Activated naive CD8-positive, alpha-beta T cell treated with anti-CD3 and anti-CD28 coated beads for 36 hours (primary cell): ENCODE measurements around the gene ECEL1. TPM values are rescaled to one million over a fixed set of nuclear protein-coding genes. Genes with fewer than 3 reads are reported as not detected.
A peak's percentile ranks its signal among the peaks of the same experiment; 100 is the strongest.

Experiments
- DNase-seq: peaks from one replicate; pipeline ENCODE4 v3.0.0; 2021
- H3K27ac Mint-ChIP-seq: one replicate; pipeline ENCODE4 v1.8.0; 2022; ENCODE audit warnings: mild to moderate bottlenecking, moderate library complexity, mixed read lengths
- H3K27me3 Mint-ChIP-seq: one replicate; pipeline ENCODE4 v1.8.0; 2022; ENCODE audit warnings: mild to moderate bottlenecking, mixed read lengths
- H3K36me3 Mint-ChIP-seq: one replicate; pipeline ENCODE4 v1.8.0; 2021; ENCODE audit warnings: mild to moderate bottlenecking, mixed read lengths
- H3K4me1 Mint-ChIP-seq: one replicate; pipeline ENCODE4 v1.8.0; 2021; ENCODE audit warnings: mixed read lengths
- H3K4me3 Mint-ChIP-seq: one replicate; pipeline ENCODE4 v1.8.0; 2022; ENCODE audit warnings: mild to moderate bottlenecking, moderate library complexity, mixed read lengths
- H3K9me3 Mint-ChIP-seq: one replicate; pipeline ENCODE4 v1.8.0; 2022; ENCODE audit warnings: mixed read lengths
- total RNA-seq, 2 experiments: library from RNA; stranded (reverse); gene quantifications; one replicate each; pipeline ENCODE4 v1.2.3, GENCODE V29; 2021

The ECEL1 gene
- total RNA-seq, 2 experiments from 2014 or later: 0.12 to 0.14 TPM

DNA sequence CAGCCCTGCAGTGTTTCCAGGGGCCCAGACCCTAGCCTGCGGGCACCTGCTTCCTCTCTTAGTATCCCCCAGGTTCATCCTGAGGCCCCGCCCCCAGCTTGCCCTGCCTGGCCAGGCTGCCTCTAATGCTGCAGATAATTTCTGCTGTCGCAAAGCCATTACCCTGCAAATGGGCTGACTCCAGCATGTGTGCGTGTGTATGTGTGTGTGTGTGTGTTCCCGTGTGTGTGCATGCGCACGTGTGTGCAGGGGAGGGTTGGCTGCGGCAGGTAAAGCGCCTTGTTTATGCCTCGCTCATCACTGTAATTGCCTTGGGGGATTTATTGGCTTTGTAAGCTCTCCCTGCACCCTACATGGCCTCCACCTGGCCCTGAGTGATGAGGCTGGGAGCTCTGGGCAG is 25.0 kb upstream of the ECEL1 start:
- Mint-ChIP-seq H3K27me3 (no peaks in the 10 kb centered on the region), H3K9me3 (no peaks in the 10 kb centered on the region), H3K36me3 (no peaks in the 10 kb centered on the region), H3K27ac (no peak overlapping the region), H3K4me1 (no peaks in the 10 kb centered on the region), H3K4me3 (no peak overlapping the region)
- no peak for DNase-seq

GRCh38 chr2:232511336-232511890 is 23.8 kb upstream of the ECEL1 start:
- H3K27ac Mint-ChIP-seq: no peak overlapping the region

DNA sequence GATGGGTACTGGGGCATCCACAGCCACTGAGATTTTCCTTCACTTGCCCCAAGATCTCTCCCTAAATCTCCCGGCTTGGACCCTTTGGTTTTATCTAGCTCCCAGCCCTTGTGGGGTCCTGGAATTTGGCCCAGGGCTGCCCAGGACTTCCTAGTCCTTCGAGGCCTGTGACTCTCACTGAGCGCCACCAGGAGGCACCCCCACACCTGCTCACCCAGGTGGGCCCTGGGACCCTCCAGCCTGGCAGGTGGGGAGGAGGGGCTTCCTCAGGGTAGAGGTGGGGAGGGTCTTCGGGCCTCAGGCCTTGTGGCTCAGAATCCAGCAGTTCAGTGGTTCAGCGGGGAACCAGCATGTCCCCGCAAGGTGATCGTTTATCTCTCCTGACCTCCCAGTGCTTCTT is 20.6 kb upstream of the ECEL1 start:
- DNase-seq: no peak
- Mint-ChIP-seq H3K4me3 (no peak overlapping the region), H3K27ac (no peak overlapping the region), H3K36me3 (no peaks in the 10 kb centered on the region), H3K4me1 (peaks cover 3% of the 10 kb centered on the region), H3K9me3 (no peaks in the 10 kb centered on the region), H3K27me3 (peaks cover 24% of the 10 kb centered on the region)

More at GRCh38 chr2:232511336-232511890, 23.8 kb upstream of the ECEL1 start:
- H3K27me3 Mint-ChIP-seq: no peaks in the 10 kb centered on the region
- no peaks in the 10 kb centered on the region for H3K9me3 Mint-ChIP-seq
- no peaks in the 10 kb centered on the region for H3K4me1 Mint-ChIP-seq
- H3K36me3 Mint-ChIP-seq: no peaks in the 10 kb centered on the region
- H3K4me3 Mint-ChIP-seq: no peak overlapping the region
- no peak for DNase-seq

GRCh38 chr2:232506709-232507108 is 19.1 kb upstream of the ECEL1 start:
- Mint-ChIP-seq H3K36me3 (no peaks in the 10 kb centered on the region), H3K4me1 (peaks cover 7% of the 10 kb centered on the region), H3K27me3 (peaks cover 37% of the 10 kb centered on the region), H3K27ac (no peak overlapping the region), H3K9me3 (no peaks in the 10 kb centered on the region), H3K4me3 (no peak overlapping the region)
- no peak for DNase-seq

- H3K27ac Mint-ChIP-seq: no peak overlapping the region
- no peaks in the 10 kb centered on the region for H3K36me3 Mint-ChIP-seq
- peaks cover 7% of the 10 kb centered on the region for H3K4me1 Mint-ChIP-seq
- peaks cover 41% of the 10 kb centered on the region for H3K27me3 Mint-ChIP-seq
- no peak overlapping the region for H3K4me3 Mint-ChIP-seq
- DNase-seq: no peak
- H3K9me3 Mint-ChIP-seq: no peaks in the 10 kb centered on the region
These were observed 18.2 kb upstream of the ECEL1 start for GRCh38 chr2:232505856-232506255.

GRCh38 chr2:232504438-232504837 is 16.8 kb upstream of the ECEL1 start:
- H3K27ac Mint-ChIP-seq: no peak overlapping the region
- peaks cover 49% of the 10 kb centered on the region for H3K27me3 Mint-ChIP-seq
- H3K36me3 Mint-ChIP-seq: no peaks in the 10 kb centered on the region
- peaks cover 7% of the 10 kb centered on the region for H3K4me1 Mint-ChIP-seq
- no peak for DNase-seq
- no peaks in the 10 kb centered on the region for H3K9me3 Mint-ChIP-seq
- H3K4me3 Mint-ChIP-seq: no peak overlapping the region

DNA sequence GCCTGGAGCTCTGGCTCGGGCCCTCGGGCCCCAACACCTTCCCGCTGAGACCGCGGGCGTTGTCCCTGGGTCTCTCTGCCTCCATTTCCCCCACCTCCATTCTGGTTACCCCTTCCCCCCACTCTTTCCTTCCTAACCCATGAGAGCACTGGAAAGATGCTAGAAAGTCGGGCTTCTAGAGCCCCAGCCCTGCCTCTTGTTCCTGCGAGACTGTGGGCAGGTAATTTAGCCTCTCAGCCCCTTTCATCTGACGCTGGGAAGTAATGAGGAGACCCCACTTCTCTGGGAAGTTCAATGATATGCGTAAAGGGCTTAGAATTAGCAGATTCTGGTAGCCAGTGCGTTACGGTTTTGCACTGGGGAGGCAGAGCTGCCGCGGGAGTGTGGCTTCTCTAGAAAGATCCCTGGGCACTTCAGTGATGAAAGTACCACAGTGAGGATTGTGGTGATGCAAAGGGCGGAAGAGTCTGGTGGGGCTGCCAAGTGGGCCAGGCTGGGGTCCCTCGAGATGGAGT is 16.2 kb upstream of the ECEL1 start:
- Mint-ChIP-seq H3K9me3 (no peaks in the 10 kb centered on the region), H3K4me3 (peak overlapping the region; percentile 22), H3K27me3 (peaks cover 49% of the 10 kb centered on the region), H3K36me3 (no peaks in the 10 kb centered on the region), H3K4me1 (peaks cover 7% of the 10 kb centered on the region), H3K27ac (no peak overlapping the region)
- DNase-seq: no peak

DNA sequence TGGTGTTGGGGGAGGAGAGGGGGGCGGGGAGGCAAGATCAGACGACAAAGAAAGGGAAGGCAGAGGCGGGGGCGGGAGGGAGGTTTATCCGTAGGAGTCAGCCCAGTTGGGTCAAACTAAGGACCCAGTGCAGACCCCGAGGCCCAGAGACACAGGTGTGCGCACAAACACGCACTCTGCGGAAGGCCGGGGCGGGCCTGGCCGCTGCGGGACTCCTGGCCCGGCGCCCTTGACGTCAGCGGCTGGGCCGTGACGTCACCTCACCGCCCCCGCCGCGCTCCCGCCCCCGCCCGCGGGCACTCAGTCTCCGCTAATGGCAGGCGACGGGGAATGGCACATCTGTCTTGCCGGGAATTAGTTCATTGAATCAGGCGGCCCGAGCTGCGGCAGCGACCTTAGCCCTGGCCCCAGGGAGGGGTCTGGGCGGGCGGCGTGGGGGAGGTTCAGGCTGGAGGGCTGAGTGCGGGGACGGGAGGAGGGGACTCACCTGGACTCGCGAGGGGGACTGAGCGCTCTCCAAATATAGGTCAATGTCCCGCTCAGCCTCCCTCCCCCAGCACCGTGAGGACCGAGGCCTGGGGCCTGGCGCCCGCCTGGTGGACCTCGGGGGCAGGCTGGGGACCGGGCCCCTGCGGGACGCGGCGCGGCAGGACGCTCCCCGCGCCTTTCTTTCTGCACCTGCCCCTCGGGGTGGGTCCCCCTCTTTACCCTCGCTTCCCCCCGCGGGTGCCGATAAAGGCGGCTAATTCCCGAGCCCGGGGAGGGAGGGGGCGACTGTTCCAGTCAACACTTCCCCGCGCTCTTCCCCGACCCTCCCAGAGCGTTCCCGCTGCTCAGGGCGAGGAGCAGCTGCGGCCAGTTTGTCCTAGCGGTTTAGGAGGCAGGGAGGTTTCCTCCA is 15.5 kb upstream of the ECEL1 start:
- peak overlapping the region; percentile 30 for H3K4me3 Mint-ChIP-seq

DNA sequence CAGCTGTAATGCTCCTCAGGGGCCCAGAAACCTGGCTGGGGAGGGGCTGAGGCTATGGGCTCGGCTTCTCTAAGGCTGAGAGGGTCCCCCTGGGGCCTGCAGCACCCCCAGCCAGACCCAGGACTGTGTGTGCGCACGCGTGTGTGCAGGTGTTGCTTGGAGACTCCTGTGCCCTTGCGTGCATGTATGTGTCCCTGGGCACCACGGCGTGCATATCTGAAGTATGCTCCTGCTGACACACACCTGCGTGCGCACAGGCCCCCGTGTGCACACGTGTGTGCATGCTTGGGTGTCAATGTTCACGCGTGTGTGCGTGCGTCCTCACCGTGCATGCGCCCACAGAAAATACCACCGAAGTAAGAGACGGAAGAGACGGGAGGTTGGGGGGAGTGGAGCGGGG is 14.9 kb upstream of the ECEL1 start:
- no peaks in the 10 kb centered on the region for H3K36me3 Mint-ChIP-seq
- peak overlapping the region; percentile 81 for H3K27ac Mint-ChIP-seq
- no peak for DNase-seq
- peaks cover 49% of the 10 kb centered on the region for H3K27me3 Mint-ChIP-seq
- H3K4me1 Mint-ChIP-seq: peaks cover 7% of the 10 kb centered on the region
- H3K9me3 Mint-ChIP-seq: no peaks in the 10 kb centered on the region
- H3K4me3 Mint-ChIP-seq: peak overlapping the region; percentile 81

More for the DNA sequence above, 15.5 kb upstream of the ECEL1 start:
- Mint-ChIP-seq H3K27me3 (peaks cover 49% of the 10 kb centered on the region), H3K4me1 (peaks cover 7% of the 10 kb centered on the region), H3K36me3 (no peaks in the 10 kb centered on the region), H3K27ac (no peak overlapping the region), H3K9me3 (no peaks in the 10 kb centered on the region)
- DNase-seq: peak; percentile 64

- H3K4me3 Mint-ChIP-seq: no peak overlapping the region
- no peaks in the 10 kb centered on the region for H3K36me3 Mint-ChIP-seq
- no peak for DNase-seq
- no peak overlapping the region for H3K27ac Mint-ChIP-seq
- H3K9me3 Mint-ChIP-seq: no peaks in the 10 kb centered on the region
- peaks cover 7% of the 10 kb centered on the region for H3K4me1 Mint-ChIP-seq
- peaks cover 49% of the 10 kb centered on the region for H3K27me3 Mint-ChIP-seq
These were observed 14.3 kb upstream of the ECEL1 start for GRCh38 chr2:232501794-232502390.

GRCh38 chr2:232501331-232501771 is 13.7 kb upstream of the ECEL1 start:
- H3K4me3 Mint-ChIP-seq: no peak overlapping the region
- peaks cover 7% of the 10 kb centered on the region for H3K4me1 Mint-ChIP-seq
- no peak overlapping the region for H3K27ac Mint-ChIP-seq
- no peak for DNase-seq
- H3K27me3 Mint-ChIP-seq: peaks cover 49% of the 10 kb centered on the region
- no peaks in the 10 kb centered on the region for H3K36me3 Mint-ChIP-seq
- H3K9me3 Mint-ChIP-seq: no peaks in the 10 kb centered on the region

DNA sequence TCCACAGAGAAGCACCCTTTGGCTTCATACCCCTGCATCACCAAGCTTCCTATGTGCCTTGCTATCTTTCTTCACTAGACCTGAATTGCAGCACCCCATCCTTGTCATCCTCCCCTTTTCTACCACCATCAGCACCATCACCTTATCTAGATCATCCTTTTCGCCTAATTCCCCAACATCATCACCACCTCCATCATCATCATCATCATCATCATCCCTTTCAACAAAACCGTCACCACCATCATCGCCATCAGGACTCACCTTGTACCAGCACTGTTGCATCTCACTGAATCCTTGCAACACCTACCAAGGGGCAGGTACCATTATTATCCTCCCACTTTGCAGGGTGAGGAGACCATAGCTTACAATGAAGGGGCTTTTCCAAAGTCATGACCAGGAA is 10.8 kb upstream of the ECEL1 start:
- no peak overlapping the region for H3K4me3 Mint-ChIP-seq
- DNase-seq: no peak
- peaks cover 4% of the 10 kb centered on the region for H3K4me1 Mint-ChIP-seq
- peaks cover 25% of the 10 kb centered on the region for H3K27me3 Mint-ChIP-seq
- no peak overlapping the region for H3K27ac Mint-ChIP-seq
- no peaks in the 10 kb centered on the region for H3K36me3 Mint-ChIP-seq
- no peaks in the 10 kb centered on the region for H3K9me3 Mint-ChIP-seq

DNA sequence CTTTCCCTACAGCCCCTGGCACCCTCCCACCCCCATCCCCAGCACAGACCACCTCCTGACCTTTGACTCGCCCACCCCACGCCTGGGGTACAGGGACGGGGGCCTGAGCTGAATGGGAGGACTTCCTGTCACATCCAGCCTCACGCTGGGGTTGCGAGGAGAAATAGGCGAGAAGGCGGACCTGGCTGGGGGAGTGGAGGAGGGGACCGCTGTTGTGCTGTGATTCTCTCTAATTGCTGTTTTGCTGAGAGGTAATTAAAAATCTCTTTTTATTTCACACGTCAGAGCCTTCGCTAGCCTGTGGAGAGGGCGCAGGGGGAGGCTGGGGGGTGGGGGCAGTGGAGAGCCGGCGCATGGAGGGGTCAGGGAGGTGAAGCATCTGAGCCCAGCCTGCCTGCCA is 9.7 kb upstream of the ECEL1 start:
- no peak overlapping the region for H3K4me3 Mint-ChIP-seq

DNA sequence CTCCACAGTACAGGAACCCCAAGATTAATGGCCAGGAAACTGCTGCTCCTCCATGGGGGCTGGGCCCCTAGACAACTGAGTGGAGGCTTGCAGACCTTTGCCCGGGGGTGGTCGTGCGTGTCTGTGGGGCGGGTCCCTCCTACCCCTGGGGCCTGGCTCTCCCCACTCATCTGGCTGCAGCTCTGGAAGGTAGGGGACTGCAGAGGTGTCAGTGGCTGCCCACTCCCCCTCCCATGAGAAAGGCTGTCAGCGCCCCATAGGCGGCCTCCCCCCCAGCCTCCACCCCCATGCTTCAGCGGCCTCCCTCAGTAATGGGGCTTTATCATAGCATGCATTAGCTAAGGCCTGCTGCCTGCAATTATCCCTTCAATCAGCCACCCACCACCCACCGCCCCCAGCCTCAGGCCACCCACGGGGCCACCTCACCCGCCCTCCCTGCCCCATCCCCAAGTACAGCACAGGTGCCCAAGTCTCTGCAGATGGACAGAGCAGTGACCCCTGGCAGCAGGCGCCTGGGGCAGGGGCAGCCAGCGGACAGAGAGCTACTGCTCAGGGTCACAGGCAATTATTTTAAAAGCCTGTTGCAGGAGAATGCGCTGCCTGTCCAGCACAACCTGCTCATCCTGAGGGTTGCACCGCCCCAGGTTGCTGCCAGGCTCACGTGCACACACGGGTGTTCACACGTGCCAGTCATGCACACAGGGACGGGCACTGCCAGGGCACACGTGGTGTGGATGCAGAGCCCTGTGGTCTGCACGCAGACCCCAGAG is 9.1 kb upstream of the ECEL1 start:
- no peak for DNase-seq
- Mint-ChIP-seq H3K27ac (no peak overlapping the region), H3K9me3 (no peaks in the 10 kb centered on the region), H3K4me1 (no peaks in the 10 kb centered on the region), H3K27me3 (peaks cover 12% of the 10 kb centered on the region), H3K36me3 (no peaks in the 10 kb centered on the region), H3K4me3 (no peak overlapping the region)

More for the DNA sequence above, 9.7 kb upstream of the ECEL1 start:
- DNase-seq: no peak
- Mint-ChIP-seq H3K9me3 (no peaks in the 10 kb centered on the region), H3K27ac (no peak overlapping the region), H3K4me1 (peaks cover under 1% of the 10 kb centered on the region), H3K27me3 (peaks cover 17% of the 10 kb centered on the region), H3K36me3 (no peaks in the 10 kb centered on the region)

- H3K36me3 Mint-ChIP-seq: no peaks in the 10 kb centered on the region
These were observed 7.7 kb upstream of the ECEL1 start for GRCh38 chr2:232495292-232495691.

More at GRCh38 chr2:232495292-232495691, 7.7 kb upstream of the ECEL1 start:
- Mint-ChIP-seq H3K4me1 (no peaks in the 10 kb centered on the region), H3K27ac (no peak overlapping the region), H3K9me3 (no peaks in the 10 kb centered on the region), H3K27me3 (peaks cover 5% of the 10 kb centered on the region), H3K4me3 (no peak overlapping the region)
- no peak for DNase-seq
